MM.1S (cell line): ENCODE measurements around the gene AGO3.
"Not testable (repeated sequence)": the region's sequence is repeated elsewhere in the genome, so short reads cannot be mapped to it uniquely, and the experiment has no call there.

ENCODE experiments used
- CTCF ChIP-seq: fragments of 300-600 bp; sonication (generic); IDR thresholded peaks from 2 replicates; pipeline ENCODE4 v1.5.1; 2016; ENCODE audit warnings: antibody characterized with exemption, low read length, mixed read lengths
- EZH2phosphoT487 ChIP-seq: fragments of 300-600 bp; sonication (generic); IDR thresholded peaks from 2 replicates; pipeline ENCODE4 v1.6.1; 2018; ENCODE audit warnings: antibody characterized with exemption, low read length

- TF ChIP-seq CTCF, EZH2phosphoT487: not testable (repeated sequence)
Observed at GRCh38 chr1:35888981-35889380, 41.9 kb upstream of the AGO3 start.
